ENCODE measurements around the gene NME7.
"Not testable (repeated sequence)": the region's sequence is repeated elsewhere in the genome, so short reads cannot be mapped to it uniquely, and the experiment has no call there.

The NME7 gene
- 3.3 to 8.4 (median 4.5) reads per million in 17 experiments for total RNA-seq

- peak; percentile 97 to 98 (median 97) for DNase-seq
Observed at GRCh38 chr1:169367686-169368405, at the start of gene NME7, which contains the start of gene BLZF1. TSS of gene NME7 (minus strand) at chr1:169367797. CDS start at chr1:169367710, 87 bp downstream. TSS of gene BLZF1 (plus strand) at chr1:169368195. CDS start at chr1:169369523, 1,328 bp downstream.

- DNase-seq, result no peak
Observed at GRCh38 chr1:169414952-169415351, 47.4 kb upstream of the NME7 start.

GRCh38 chr1:169408340-169408739 is 40.7 kb upstream of the NME7 start:
- not testable (repeated sequence) for DNase-seq

DNA sequence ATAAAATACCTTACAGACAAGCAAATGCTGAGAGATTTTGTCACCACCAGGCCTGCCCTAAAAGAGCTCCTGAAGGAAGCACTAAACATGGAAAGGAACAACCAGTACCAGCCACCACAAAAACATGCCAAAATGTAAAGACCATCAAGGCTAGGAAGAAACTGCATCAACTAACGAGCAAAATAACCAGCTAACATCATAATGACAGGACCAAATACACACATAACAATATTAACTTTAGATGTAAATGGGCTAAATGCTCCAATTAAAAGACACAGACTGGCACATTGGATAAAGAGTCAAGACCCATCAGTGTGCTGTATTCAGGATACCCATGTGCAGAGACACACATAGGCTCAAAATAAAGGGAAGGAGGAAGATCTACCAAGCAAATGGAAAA is 35.0 kb upstream of the NME7 start:
- not testable (repeated sequence) for DNase-seq

- DNase-seq, result no peak
Observed at GRCh38 chr1:169395955-169396354, 28.4 kb upstream of the NME7 start.

GRCh38 chr1:169392406-169392805 is 24.8 kb upstream of the NME7 start:
- DNase-seq, result peak in 2 of 4 experiments; percentile 9 to 14

DNA sequence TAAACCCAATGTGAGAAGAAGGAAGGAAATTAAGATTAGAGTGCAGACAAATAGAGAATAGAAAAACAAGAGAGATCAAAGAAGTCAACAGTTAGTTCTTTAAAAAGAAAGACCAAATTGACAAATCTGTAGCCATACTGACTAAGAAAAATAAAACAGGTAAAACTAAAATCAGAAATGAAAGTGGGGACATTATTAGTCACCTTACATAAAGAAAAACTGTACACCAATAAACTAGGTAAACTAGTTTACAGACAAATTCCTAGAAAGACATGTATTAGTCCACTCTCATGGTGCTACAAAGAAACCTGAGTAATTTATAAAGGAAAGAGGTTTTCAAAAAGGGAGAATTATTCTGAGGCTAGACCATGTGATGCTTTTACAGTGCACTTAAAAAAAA is 22.7 kb upstream of the NME7 start:
- DNase-seq, result no peak

- DNase-seq, result no peak
Observed at GRCh38 chr1:169387399-169387798, 19.8 kb upstream of the NME7 start.

GRCh38 chr1:169383449-169383848 is 15.9 kb upstream of the NME7 start:
- DNase-seq, result no peak

DNA sequence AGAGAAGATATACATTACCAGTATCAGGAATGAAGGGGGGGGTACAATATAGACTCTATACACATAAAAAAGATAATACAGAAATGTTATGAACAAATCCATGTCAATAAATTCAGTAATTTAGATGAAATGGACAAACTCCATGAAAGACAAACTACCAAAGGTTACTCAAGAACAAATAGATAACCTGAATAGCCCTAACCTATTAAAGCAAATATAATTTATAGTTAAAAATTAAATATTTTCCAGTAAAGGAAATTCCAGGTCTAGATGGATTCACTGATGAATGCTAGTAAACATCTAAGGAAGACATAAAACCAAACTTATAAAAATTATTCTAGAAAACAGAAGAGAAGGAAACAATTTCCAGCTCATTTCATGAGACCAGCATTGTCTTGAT is 13.6 kb upstream of the NME7 start:
- no peak for DNase-seq

GRCh38 chr1:169371404-169371803 is 3.8 kb upstream of the NME7 start:
- peak; percentile 6 to 56 (median 38) for DNase-seq

DNA sequence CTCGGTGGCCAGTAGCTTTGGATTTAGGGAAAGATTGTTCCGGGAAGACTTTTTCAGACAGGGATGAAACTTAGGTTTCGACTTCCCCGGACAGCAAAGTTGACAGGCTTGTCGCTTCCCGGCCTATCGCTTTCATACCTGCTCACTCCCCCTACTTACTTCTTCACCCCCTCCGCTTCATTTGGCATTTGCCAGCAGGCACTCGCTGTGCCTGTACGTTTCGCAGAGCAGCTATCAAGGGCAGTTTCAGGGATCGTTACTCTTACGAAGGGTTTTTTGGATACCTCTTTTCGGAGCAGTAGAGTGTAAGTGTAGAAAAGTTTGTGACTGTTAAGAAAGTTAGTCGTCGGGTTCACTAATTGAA is 791 bp upstream of the NME7 start:
- DNase-seq, result peak in 3 of 4 experiments; percentile 16 to 30 (median 17)

GRCh38 chr1:169367096-169367685 is 406 bp downstream of the NME7 start:
- no peak for DNase-seq

GRCh38 chr1:169364948-169365347 is 2.6 kb downstream of the NME7 start:
- no peak for DNase-seq

DNA sequence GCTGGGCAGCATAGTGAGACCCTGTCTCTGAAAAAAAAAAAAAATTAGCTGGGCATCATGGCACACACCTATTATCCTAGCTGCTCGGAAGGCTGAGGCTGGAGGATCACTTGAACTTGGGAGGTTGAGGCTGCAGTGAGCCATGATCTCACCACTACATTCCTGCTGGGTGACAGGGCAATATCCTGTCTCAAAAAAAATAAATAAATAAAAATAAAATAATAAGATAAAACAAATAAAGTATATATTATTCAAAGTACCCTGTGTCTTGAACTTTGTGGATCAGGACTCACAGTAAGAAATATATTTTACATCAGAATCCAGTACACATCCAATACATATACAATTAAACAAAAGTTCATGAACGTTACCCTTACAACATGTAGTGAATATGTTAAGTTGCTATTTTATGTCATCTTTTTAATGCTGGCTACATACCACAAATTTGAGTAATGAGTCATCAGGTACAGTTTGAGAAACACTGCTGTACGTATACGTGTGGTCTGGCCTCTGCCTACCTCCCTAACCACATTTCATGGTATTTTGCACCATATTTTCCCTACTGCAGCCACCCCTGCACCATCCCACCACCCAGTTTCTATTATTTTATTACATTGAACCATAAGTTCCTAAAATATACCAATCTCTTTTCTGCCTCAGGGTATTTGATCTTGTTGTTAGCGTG is 4.4 kb downstream of the NME7 start:
- no peak for DNase-seq

- no peak for DNase-seq
Observed at GRCh38 chr1:169361281-169361680, 6.3 kb downstream of the NME7 start.

GRCh38 chr1:169360415-169360814 is 7.2 kb downstream of the NME7 start:
- DNase-seq, result no peak

DNA sequence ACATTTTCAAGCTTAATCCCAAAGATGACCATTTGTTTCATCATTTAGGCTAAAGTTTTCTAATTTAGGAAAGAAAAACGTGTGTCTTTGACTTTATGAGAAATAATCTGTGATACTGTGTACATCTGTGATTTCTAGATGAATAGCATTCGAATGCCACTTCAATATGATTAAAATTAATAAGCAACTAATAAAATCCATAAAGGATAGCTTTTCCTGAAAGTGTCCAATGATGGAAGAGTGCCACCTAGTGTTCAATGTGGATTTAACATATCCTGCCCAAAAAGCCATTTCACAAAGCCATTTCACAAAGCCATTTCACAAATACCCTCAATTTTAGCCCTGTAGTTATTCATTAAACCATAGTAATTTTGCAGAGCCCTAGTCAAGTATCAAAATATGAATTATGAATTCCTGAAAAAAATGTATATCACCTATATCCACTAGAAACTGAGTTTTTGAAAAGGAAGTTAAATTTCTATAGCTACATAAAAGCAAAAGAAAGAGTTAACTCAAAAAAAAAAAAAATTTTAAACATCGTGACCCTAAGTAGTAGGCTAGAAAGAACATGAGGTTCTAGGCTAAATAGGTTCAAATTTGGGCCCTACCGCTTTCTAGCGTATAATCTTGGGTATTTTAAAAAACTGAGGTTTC is 19.1 kb downstream of the NME7 start:
- peak; percentile 60 to 86 (median 69) for DNase-seq

- no peak for DNase-seq
Observed at GRCh38 chr1:169347688-169348382, 19.8 kb downstream of the NME7 start.

DNA sequence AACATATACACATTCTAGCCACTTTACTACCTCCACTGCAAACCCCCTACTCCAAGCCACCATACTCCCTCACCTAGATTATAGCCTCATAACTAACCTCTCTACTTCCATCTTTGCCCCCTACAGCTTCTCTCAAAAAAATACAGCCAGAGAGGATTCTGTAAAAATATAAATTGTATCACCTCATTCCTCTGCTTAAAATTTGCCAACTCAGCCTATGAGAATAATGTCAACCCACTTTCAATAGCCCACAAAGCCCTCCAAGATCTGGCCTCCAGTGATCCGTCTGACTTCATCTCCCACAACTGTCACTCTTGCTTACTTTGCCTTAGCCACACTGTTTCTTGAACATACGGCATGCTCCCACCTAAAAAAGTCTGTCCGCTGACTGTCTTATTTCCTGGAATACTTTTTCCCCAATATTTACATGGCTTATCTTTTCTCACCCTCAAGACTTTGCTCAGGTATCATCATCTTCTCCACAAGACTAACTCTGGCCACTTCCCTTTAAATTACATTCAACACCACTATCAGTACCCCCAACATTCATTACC is 21.5 kb downstream of the NME7 start:
- DNase-seq, result no peak

GRCh38 chr1:169345511-169345910 is 22.1 kb downstream of the NME7 start:
- DNase-seq, result no peak

GRCh38 chr1:169342096-169342495 is 25.5 kb downstream of the NME7 start:
- DNase-seq, result not testable (repeated sequence)
